GM23338 (cell line): ENCODE results near the gene KTI12. TPM values are rescaled to one million over a fixed set of nuclear protein-coding genes. Genes with fewer than 3 reads are reported as not detected.

Experiments used
- ATAC-seq: fragments of 200-7000 bp; cut with Tn5 transposase; 3 replicates; pipeline ENCODE4 v1.9.1; 2020
- DNase-seq: peaks from one replicate; pipeline ENCODE4 v3.0.0-alpha.2; 2015; ENCODE audit warnings: low spot score
- H2AFZ ChIP-seq: fragments of 200-600 bp; sonication (generic); 2 replicates; pipeline ENCODE4 v1.8.0; 2016; ENCODE audit warnings: antibody characterized with exemption, mild to moderate bottlenecking, moderate library complexity
- H3F3A ChIP-seq: fragments of 200-600 bp; sonication (generic); replicated peaks from 2 replicates; pipeline ENCODE4 v1.8.0; 2017; ENCODE audit warnings: antibody characterized with exemption, mixed run types, low read depth
- H3K27ac ChIP-seq: fragments of 200-600 bp; sonication (generic); 2 replicates; pipeline ENCODE4 v1.6.1; 2016; ENCODE audit warnings: low read depth
- H3K27me3 ChIP-seq: fragments of 200-600 bp; sonication (generic); 2 replicates; pipeline ENCODE4 v1.8.0; 2016; ENCODE audit warnings: mild to moderate bottlenecking, mixed run types, moderate library complexity; ENCODE audit not compliant: insufficient read depth
- H3K36me3 ChIP-seq: fragments of 200-600 bp; sonication (generic); 2 replicates; pipeline ENCODE4 v1.8.0; 2016; ENCODE audit warnings: mild to moderate bottlenecking; ENCODE audit not compliant: insufficient read depth
- H3K4me1 ChIP-seq: fragments of 200-600 bp; sonication (generic); 2 replicates; pipeline ENCODE4 v1.8.0; 2016; ENCODE audit warnings: mild to moderate bottlenecking, moderate library complexity; ENCODE audit not compliant: insufficient read depth
- H3K4me2 ChIP-seq: fragments of 200-600 bp; sonication (generic); 2 replicates; pipeline ENCODE4 v1.7.1; 2017; ENCODE audit warnings: mixed run types
- H3K4me3 ChIP-seq: fragments of 200-600 bp; sonication (generic); 2 replicates; pipeline ENCODE4 v1.6.1; 2016; ENCODE audit warnings: mixed run types
- H3K79me2 ChIP-seq: fragments of 200-600 bp; sonication (generic); replicated peaks from 2 replicates; pipeline ENCODE4 v1.8.0; 2017; ENCODE audit warnings: mild to moderate bottlenecking; ENCODE audit not compliant: insufficient read depth
- H3K9me2 ChIP-seq: fragments of 200-600 bp; sonication (generic); 2 replicates; pipeline ENCODE4 v1.8.0; 2017; ENCODE audit not compliant: insufficient read depth
- H4K20me1 ChIP-seq: fragments of 200-600 bp; sonication (generic); replicated peaks from 2 replicates; pipeline ENCODE4 v1.8.0; 2017; ENCODE audit warnings: mild to moderate bottlenecking; ENCODE audit not compliant: insufficient read depth
- H3K27ac Mint-ChIP-seq: 2 replicates; pipeline ENCODE4 v1.8.0; 2020; ENCODE audit warnings: inconsistent platforms, mild to moderate bottlenecking, moderate library complexity, mixed read lengths
- H3K27me3 Mint-ChIP-seq: 3 replicates; pipeline ENCODE4 v1.8.0; 2022; ENCODE audit warnings: low read depth, mild to moderate bottlenecking, moderate library complexity, mixed read lengths, inconsistent platforms; ENCODE audit not compliant: insufficient read depth, poor library complexity
- H3K36me3 Mint-ChIP-seq: 3 replicates; pipeline ENCODE4 v1.8.0; 2021; ENCODE audit warnings: low read depth, mild to moderate bottlenecking, inconsistent platforms, moderate library complexity, mixed read lengths
- H3K4me1 Mint-ChIP-seq: 3 replicates; pipeline ENCODE4 v1.8.0; 2020; ENCODE audit warnings: mild to moderate bottlenecking, inconsistent platforms, mixed read lengths
- H3K4me3 Mint-ChIP-seq: 3 replicates; pipeline ENCODE4 v1.8.0; 2021; ENCODE audit warnings: moderate library complexity, mild to moderate bottlenecking, inconsistent platforms, mixed read lengths
- H3K9me3 Mint-ChIP-seq: 3 replicates; pipeline ENCODE4 v1.8.0; 2020; ENCODE audit warnings: moderate library complexity, mild to moderate bottlenecking, inconsistent platforms, mixed read lengths
- CREB1 ChIP-seq: fragments of 250-450 bp; sonication (Bioruptor Pico); IDR thresholded peaks from 2 replicates; pipeline ENCODE4 v1.5.0; 2020; ENCODE audit warnings: low read depth, mild to moderate bottlenecking, moderate library complexity
- EZH2 ChIP-seq: fragments of 200-600 bp; sonication (generic); IDR thresholded peaks from one replicate; pipeline ENCODE4 v1.8.0; 2017; ENCODE audit warnings: antibody characterized with exemption, mild to moderate bottlenecking, low read depth; ENCODE audit not compliant: unreplicated experiment
- NANOG ChIP-seq: IDR thresholded peaks from 2 replicates; pipeline ENCODE4 v1.6.1; 2016; ENCODE audit warnings: antibody characterized with exemption, borderline replicate concordance
- POLR2AphosphoS5 ChIP-seq: IDR thresholded peaks from 2 replicates; pipeline ENCODE4 v1.6.1; 2016; ENCODE audit warnings: antibody characterized with exemption, low read depth
- ZNF331 ChIP-seq: fragments of 250-450 bp; sonication (Bioruptor Pico); IDR thresholded peaks from 2 replicates; pipeline ENCODE4 v1.5.0; 2020; ENCODE audit warnings: low read depth, mild to moderate bottlenecking, moderate library complexity
- long read RNA-seq: library from polyadenylated mRNA; unstranded; transcript quantifications from one replicate; pipeline ENCODE4 v2.0.0, GENCODE V29; 2020; ENCODE audit not compliant: unreplicated experiment
- polyA plus RNA-seq: library from polyadenylated mRNA; unstranded; fragments of >200 nt; fragmentation: Nextera tagmentation; extraction: Ambion mirVana; gene quantifications from 2 replicates; pipeline ENCODE4 v1.2.1, GENCODE V29; 2016
- total RNA-seq: library from RNA; depleted of rRNA; stranded (reverse); fragments of >200 nt; shearing (Covaris generic); gene quantifications from 2 replicates; pipeline ENCODE4 v1.2.3, GENCODE V29; 2014; rRNA removed
- TF ChIP-seq, protein P1 (sequence below): IDR thresholded peaks from one replicate; pipeline ENCODE4 v1.6.1; 2018; ENCODE audit warnings: antibody characterized with exemption; ENCODE audit not compliant: unreplicated experiment
- TF ChIP-seq, protein P2 (sequence below): IDR thresholded peaks from 2 replicates; pipeline ENCODE4 v1.6.1; 2016; ENCODE audit warnings: antibody characterized with exemption
- TF ChIP-seq, protein P3 (sequence below), 2 experiments: fragments of 200-600 bp in 1 of 2; sonication (generic) in 1 of 2; conservative IDR thresholded peaks; 2 replicates each; pipeline versions ENCODE4 v1.5.1 to v1.6.1; 2016 to 2017; ENCODE audit warnings: antibody characterized with exemption in 2 of 2, low read depth in 2 of 2, mild to moderate bottlenecking in 2 of 2, moderate library complexity in 1 of 2
- TF ChIP-seq, protein P4 (sequence below): fragments of 250-450 bp; sonication (Bioruptor Pico); IDR thresholded peaks from 2 replicates; pipeline ENCODE4 v1.5.0; 2020; ENCODE audit warnings: mild to moderate bottlenecking, moderate library complexity

KTI12 gene, protein sequence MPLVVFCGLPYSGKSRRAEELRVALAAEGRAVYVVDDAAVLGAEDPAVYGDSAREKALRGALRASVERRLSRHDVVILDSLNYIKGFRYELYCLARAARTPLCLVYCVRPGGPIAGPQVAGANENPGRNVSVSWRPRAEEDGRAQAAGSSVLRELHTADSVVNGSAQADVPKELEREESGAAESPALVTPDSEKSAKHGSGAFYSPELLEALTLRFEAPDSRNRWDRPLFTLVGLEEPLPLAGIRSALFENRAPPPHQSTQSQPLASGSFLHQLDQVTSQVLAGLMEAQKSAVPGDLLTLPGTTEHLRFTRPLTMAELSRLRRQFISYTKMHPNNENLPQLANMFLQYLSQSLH
- total RNA-seq, result 12.0 and 13.0 TPM in 2 replicates
- polyA plus RNA-seq, result 8.7 and 9.5 TPM in 2 replicates
- long read RNA-seq, transcript KTI12-201 (1 exons, 1,714 nt), result major isoform, 16 of 16 reads
- long read RNA-seq, partial matches to known transcripts, result 0 of 16 reads
- long read RNA-seq, other reads (novel, unspliced or antisense), result 0 of 16 reads

DNA sequence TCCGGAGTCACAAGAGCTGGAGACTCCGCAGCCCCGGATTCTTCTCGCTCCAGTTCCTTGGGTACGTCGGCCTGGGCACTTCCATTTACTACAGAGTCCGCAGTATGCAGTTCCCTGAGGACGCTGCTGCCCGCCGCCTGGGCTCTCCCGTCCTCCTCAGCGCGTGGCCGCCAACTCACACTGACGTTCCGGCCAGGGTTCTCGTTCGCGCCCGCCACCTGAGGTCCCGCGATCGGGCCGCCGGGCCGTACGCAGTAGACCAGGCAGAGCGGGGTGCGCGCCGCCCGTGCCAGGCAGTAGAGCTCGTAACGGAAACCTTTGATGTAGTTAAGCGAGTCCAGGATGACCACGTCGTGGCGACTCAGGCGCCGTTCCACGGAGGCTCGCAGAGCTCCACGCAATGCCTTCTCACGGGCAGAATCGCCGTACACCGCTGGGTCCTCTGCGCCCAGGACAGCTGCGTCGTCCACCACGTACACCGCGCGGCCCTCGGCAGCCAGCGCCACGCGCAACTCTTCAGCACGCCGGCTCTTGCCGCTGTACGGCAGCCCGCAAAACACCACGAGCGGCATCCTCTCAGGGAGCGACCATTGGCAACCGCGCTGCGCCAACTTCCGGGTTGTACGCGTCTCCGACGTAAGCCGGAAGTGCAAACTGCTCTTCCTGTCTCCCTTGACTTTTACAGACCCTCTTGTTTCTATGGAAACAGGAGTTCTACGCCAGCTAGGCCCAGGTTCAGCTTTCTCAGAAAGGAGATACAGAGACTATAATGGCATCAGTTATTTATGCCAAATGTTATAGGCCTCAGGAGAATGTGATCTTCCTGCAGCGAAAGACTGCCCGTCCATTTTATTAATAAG is at the start of gene KTI12:
Gene KTI12, minus strand, starts transcription at position 621 of the 860 bp plus-strand sequence. Its CDS starts 49 bp downstream, at position 572.
- Mint-ChIP-seq H3K9me3 (no peaks in the 10 kb centered on the region), H3K36me3 (peaks cover 31% of the 10 kb centered on the region), H3K27me3 (peaks cover 3% of the 10 kb centered on the region), H3K27ac (peak within 1 kb of the TSS; percentile 93), H3K4me1 (peaks cover 18% of the 10 kb centered on the region), H3K4me3 (peak within 1 kb of the TSS; percentile 91)
- peaks cover 7% of the 10 kb centered on the region; the same call in 1 of the 2 replicates for H3K36me3 ChIP-seq
- peak within 1 kb of the TSS; percentile 57 for H3K27ac ChIP-seq
- peaks cover 30% of the 10 kb centered on the region for H3K79me2 ChIP-seq
- H3F3A ChIP-seq, result peaks cover 11% of the 10 kb centered on the region
- H3K4me3 ChIP-seq, result peak within 1 kb of the TSS; percentile 78
- H3K27me3 ChIP-seq, result no peaks in the 10 kb centered on the region
- peaks cover 15% of the 10 kb centered on the region for H3K4me1 ChIP-seq
- peak; percentile 94 for ATAC-seq
- peak within 1 kb of the TSS; percentile 50 for H2AFZ ChIP-seq
- TF ChIP-seq ZNF331 (CRISPR knock-in tag), result no peak
- no peak for TF ChIP-seq NANOG
- TF ChIP-seq, protein P1, sequence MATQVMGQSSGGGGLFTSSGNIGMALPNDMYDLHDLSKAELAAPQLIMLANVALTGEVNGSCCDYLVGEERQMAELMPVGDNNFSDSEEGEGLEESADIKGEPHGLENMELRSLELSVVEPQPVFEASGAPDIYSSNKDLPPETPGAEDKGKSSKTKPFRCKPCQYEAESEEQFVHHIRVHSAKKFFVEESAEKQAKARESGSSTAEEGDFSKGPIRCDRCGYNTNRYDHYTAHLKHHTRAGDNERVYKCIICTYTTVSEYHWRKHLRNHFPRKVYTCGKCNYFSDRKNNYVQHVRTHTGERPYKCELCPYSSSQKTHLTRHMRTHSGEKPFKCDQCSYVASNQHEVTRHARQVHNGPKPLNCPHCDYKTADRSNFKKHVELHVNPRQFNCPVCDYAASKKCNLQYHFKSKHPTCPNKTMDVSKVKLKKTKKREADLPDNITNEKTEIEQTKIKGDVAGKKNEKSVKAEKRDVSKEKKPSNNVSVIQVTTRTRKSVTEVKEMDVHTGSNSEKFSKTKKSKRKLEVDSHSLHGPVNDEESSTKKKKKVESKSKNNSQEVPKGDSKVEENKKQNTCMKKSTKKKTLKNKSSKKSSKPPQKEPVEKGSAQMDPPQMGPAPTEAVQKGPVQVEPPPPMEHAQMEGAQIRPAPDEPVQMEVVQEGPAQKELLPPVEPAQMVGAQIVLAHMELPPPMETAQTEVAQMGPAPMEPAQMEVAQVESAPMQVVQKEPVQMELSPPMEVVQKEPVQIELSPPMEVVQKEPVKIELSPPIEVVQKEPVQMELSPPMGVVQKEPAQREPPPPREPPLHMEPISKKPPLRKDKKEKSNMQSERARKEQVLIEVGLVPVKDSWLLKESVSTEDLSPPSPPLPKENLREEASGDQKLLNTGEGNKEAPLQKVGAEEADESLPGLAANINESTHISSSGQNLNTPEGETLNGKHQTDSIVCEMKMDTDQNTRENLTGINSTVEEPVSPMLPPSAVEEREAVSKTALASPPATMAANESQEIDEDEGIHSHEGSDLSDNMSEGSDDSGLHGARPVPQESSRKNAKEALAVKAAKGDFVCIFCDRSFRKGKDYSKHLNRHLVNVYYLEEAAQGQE, result no peak
- TF ChIP-seq, protein P2, sequence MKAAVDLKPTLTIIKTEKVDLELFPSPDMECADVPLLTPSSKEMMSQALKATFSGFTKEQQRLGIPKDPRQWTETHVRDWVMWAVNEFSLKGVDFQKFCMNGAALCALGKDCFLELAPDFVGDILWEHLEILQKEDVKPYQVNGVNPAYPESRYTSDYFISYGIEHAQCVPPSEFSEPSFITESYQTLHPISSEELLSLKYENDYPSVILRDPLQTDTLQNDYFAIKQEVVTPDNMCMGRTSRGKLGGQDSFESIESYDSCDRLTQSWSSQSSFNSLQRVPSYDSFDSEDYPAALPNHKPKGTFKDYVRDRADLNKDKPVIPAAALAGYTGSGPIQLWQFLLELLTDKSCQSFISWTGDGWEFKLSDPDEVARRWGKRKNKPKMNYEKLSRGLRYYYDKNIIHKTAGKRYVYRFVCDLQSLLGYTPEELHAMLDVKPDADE, result peak; percentile 59; the same call in 1 of the 2 replicates
- peak; percentile 80 for TF ChIP-seq POLR2AphosphoS5
- TF ChIP-seq CREB1, result peak; percentile 63
- TF ChIP-seq, protein P3, sequence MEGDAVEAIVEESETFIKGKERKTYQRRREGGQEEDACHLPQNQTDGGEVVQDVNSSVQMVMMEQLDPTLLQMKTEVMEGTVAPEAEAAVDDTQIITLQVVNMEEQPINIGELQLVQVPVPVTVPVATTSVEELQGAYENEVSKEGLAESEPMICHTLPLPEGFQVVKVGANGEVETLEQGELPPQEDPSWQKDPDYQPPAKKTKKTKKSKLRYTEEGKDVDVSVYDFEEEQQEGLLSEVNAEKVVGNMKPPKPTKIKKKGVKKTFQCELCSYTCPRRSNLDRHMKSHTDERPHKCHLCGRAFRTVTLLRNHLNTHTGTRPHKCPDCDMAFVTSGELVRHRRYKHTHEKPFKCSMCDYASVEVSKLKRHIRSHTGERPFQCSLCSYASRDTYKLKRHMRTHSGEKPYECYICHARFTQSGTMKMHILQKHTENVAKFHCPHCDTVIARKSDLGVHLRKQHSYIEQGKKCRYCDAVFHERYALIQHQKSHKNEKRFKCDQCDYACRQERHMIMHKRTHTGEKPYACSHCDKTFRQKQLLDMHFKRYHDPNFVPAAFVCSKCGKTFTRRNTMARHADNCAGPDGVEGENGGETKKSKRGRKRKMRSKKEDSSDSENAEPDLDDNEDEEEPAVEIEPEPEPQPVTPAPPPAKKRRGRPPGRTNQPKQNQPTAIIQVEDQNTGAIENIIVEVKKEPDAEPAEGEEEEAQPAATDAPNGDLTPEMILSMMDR (conservative IDR thresholded peaks at IDR 0.05; ENCODE audit: low read depth in 2 of 2), result no peak
- TF ChIP-seq, protein P4, sequence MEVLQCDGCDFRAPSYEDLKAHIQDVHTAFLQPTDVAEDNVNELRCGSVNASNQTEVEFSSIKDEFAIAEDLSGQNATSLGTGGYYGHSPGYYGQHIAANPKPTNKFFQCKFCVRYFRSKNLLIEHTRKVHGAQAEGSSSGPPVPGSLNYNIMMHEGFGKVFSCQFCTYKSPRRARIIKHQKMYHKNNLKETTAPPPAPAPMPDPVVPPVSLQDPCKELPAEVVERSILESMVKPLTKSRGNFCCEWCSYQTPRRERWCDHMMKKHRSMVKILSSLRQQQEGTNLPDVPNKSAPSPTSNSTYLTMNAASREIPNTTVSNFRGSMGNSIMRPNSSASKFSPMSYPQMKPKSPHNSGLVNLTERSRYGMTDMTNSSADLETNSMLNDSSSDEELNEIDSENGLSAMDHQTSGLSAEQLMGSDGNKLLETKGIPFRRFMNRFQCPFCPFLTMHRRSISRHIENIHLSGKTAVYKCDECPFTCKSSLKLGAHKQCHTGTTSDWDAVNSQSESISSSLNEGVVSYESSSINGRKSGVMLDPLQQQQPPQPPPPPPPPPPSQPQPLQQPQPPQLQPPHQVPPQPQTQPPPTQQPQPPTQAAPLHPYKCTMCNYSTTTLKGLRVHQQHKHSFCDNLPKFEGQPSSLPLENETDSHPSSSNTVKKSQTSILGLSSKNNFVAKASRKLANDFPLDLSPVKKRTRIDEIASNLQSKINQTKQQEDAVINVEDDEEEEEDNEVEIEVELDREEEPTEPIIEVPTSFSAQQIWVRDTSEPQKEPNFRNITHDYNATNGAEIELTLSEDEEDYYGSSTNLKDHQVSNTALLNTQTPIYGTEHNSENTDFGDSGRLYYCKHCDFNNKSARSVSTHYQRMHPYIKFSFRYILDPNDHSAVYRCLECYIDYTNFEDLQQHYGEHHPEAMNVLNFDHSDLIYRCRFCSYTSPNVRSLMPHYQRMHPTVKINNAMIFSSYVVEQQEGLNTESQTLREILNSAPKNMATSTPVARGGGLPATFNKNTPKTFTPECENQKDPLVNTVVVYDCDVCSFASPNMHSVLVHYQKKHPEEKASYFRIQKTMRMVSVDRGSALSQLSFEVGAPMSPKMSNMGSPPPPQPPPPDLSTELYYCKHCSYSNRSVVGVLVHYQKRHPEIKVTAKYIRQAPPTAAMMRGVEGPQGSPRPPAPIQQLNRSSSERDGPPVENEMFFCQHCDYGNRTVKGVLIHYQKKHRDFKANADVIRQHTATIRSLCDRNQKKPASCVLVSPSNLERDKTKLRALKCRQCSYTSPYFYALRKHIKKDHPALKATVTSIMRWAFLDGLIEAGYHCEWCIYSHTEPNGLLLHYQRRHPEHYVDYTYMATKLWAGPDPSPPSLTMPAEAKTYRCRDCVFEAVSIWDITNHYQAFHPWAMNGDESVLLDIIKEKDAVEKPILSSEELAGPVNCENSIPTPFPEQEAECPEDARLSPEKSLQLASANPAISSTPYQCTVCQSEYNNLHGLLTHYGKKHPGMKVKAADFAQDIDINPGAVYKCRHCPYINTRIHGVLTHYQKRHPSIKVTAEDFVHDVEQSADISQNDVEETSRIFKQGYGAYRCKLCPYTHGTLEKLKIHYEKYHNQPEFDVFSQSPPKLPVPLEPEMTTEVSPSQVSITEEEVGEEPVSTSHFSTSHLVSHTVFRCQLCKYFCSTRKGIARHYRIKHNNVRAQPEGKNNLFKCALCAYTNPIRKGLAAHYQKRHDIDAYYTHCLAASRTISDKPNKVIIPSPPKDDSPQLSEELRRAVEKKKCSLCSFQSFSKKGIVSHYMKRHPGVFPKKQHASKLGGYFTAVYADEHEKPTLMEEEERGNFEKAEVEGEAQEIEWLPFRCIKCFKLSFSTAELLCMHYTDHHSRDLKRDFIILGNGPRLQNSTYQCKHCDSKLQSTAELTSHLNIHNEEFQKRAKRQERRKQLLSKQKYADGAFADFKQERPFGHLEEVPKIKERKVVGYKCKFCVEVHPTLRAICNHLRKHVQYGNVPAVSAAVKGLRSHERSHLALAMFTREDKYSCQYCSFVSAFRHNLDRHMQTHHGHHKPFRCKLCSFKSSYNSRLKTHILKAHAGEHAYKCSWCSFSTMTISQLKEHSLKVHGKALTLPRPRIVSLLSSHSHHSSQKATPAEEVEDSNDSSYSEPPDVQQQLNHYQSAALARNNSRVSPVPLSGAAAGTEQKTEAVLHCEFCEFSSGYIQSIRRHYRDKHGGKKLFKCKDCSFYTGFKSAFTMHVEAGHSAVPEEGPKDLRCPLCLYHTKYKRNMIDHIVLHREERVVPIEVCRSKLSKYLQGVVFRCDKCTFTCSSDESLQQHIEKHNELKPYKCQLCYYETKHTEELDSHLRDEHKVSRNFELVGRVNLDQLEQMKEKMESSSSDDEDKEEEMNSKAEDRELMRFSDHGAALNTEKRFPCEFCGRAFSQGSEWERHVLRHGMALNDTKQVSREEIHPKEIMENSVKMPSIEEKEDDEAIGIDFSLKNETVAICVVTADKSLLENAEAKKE (CRISPR knock-in tag), result no peak
- no peak for TF ChIP-seq EZH2
- peaks cover 14% of the 10 kb centered on the region for H4K20me1 ChIP-seq
- peak; percentile 95 for DNase-seq
- H3K4me2 ChIP-seq, result peak within 1 kb of the TSS; percentile 93
- H3K9me2 ChIP-seq, result no peaks in the 10 kb centered on the region
